Left forelimb (tissue), 1 donor: Measurements from ENCODE around the gene PHF2.
A peak's percentile ranks its signal among the peaks of the same experiment; 100 is the strongest.
"Not testable (repeated sequence)": the region's sequence is repeated elsewhere in the genome, so short reads cannot be mapped to it uniquely, and the experiment has no call there.

ENCODE experiments used
- DNase-seq: peaks from one replicate; pipeline ENCODE4 v3.0.0-alpha.2; 2018; ENCODE audit warnings: low spot score

The PHF2 gene

DNA sequence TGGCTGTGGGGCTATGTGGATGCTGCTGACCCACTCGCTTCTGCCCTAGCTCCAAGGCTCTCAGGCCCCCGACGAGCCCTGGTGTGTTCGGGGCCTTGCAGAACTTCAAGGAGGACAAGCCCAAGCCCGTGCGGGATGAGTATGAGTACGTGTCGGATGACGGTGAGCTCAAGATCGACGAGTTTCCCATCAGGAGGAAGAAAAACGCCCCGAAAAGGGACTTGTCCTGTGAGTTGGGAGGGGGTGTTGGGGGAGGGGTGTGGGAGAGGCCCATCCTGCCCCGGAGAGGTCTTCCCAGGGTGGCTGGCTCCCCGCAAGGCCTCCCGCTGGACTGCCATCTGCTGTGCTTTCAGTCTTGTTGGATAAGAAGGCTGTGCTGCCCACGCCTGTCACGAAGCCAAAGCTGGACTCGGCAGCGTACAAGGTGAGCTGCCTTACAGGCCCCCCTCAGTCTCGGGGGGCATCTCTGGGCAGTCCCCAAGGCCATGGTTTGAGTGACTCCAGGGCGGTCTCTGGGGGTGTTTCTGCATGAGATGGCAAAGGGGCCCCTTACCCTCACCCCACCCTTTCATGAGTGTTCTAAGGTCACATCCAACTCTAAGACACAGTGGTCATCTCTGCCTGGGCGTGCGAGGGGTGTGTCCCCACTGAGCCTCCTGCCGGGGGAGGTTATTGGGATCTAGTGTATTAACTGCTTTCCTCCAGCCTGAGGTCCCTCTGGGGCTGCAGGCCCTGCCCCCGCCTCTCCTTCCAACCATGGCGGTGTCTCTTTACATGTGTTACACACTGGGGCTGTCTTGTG, 89.5 kb downstream of the PHF2 start:
- DNase-seq: peak; percentile 61

GRCh38 chr9:93666439-93666784, 90.0 kb downstream of the PHF2 start:
- DNase-seq: not testable (repeated sequence)

DNA sequence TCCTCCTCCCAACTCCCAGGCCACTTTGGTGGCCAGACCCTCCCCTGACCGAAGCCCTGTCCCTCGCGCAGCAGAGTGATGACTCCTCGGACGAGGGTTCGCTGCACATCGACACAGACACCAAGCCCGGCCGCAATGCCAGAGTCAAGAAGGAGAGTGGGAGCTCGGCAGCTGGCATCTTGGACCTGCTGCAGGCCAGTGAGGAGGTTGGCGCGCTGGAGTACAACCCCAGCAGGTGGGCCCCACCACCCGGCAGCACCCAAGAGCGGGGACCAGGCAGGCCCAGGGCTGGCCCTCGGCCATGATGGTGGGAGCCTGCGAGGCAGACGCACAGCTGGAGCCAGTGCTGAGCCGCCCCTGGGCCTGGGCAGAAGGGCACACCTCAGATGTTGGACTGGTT, 90.6 kb downstream of the PHF2 start:
- peak; percentile 47 for DNase-seq

- DNase-seq: peak; percentile 48
Measured at GRCh38 chr9:93667627-93668026, 91.2 kb downstream of the PHF2 start.

- DNase-seq: peak; percentile 49
Measured at GRCh38 chr9:93668261-93668871, 92.0 kb downstream of the PHF2 start.

GRCh38 chr9:93669116-93669957, 93.0 kb downstream of the PHF2 start:
- peak; percentile 64 for DNase-seq

GRCh38 chr9:93669958-93670207, 93.5 kb downstream of the PHF2 start:
- DNase-seq: no peak

GRCh38 chr9:93670208-93671019, 94.0 kb downstream of the PHF2 start:
- peak; percentile 69 for DNase-seq

DNA sequence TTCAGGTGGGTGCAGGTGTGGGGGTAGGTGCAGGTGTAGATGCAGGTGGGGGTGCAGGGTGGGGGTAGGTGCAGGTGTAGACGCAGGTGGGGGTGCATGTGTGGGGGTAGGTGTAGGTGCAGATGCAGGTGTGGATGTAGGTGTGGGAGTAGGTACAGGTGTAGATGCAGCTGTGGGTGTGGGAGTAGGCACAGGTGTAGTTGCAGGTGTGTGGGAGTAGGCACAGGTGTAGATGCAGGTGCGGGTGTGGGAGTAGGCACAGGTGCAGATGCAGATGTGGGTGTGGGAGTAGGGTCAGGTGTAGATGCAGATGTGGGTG, 94.6 kb downstream of the PHF2 start:
- peak; percentile 66 for DNase-seq

GRCh38 chr9:93672330-93673020, 96.1 kb downstream of the PHF2 start:
- DNase-seq: peak; percentile 76

GRCh38 chr9:93673021-93673838, 96.8 kb downstream of the PHF2 start:
- DNase-seq: peak; percentile 70

GRCh38 chr9:93673839-93674334, 97.5 kb downstream of the PHF2 start:
- DNase-seq: peak; percentile 68

- peak; percentile 55 for DNase-seq
Measured at GRCh38 chr9:93674580-93675335, 98.4 kb downstream of the PHF2 start.

DNA sequence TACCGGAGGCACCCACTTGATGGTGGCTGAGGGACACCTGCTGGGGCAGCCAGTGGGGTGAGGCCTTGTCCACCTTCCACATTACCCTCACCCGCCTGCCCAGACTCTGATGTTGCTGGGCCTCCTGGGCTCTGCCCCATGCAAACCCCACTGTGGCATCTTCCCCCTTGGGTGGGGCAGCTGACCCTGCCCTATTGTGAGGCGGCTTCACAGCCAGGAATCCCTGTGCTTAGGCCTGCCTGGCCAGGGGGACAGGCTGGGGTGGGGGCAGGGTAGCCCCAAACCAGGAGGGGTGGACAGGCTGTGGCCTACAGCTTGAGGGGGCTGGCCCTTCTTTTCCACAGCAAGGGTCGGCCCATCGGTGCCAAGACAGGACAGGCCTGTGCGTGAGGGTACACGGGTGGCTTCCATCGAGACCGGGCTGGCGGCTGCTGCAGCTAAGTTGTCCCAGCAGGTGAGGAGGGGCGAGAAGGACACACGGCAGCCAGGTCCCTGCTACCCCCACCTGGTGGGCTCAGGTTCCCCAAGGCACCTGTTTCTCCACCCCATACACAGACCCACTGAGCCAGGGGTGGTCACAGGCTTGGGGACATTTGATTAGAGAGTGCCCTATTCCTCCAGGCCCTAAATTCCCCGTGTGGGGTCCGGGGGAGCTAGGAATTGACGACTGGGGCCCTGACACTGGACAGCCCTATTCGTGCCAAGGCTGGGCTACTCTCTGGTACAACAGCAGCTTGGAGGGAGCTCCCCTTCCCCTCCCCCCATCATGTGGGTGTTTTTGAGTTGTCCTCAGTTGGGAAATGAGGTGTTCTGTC, 99.2 kb downstream of the PHF2 start:
- DNase-seq: peak; percentile 62

DNA sequence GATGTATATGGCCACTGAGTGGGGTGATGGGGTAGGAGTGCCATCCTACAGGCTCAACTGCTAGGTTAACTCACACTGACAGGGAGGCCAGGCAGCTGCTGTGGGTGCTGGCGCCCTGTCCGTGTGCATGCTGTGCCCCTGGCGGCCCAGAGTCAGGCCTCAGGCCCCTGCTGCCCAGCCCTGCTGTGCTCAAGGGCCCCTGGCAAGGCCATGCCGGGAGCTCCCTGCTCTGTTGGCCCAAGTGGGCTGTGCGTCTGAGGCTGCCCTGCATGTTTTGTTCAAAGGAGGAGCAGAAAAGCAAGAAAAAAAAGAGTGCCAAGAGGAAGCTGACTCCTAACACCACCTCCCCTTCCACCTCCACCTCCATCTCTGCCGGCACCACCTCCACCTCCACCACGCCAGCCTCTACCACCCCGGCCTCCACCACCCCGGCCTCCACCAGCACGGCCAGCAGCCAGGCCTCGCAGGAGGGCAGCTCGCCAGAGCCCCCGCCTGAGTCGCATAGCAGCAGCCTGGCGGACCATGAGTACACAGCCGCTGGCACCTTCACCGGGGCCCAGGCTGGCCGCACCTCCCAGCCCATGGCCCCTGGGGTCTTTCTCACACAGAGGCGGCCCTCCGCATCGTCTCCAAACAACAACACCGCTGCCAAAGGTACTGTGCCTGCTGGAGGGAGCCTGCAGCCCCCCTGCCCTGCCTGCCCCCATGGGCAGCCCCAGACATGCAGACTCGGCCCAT, 100.1 kb downstream of the PHF2 start:
- peak; percentile 52 for DNase-seq

- peak; percentile 55 for DNase-seq
Measured at GRCh38 chr9:93677048-93677571, 100.7 kb downstream of the PHF2 start.

- peak; percentile 33 for DNase-seq
Measured at GRCh38 chr9:93677641-93678136, 101.3 kb downstream of the PHF2 start.
